ENCODE measurements around the gene ARRDC1. TPM values are rescaled to one million over a fixed set of nuclear protein-coding genes. Genes with fewer than 3 reads are reported as not detected.
"Not testable (repeated sequence)": the region's sequence is repeated elsewhere in the genome, so short reads cannot be mapped to it uniquely, and the experiment has no call there.

The ARRDC1 gene
- total and polyA plus RNA-seq, 12 donors = 14.1 to 194 (median 35.7) TPM

DNA sequence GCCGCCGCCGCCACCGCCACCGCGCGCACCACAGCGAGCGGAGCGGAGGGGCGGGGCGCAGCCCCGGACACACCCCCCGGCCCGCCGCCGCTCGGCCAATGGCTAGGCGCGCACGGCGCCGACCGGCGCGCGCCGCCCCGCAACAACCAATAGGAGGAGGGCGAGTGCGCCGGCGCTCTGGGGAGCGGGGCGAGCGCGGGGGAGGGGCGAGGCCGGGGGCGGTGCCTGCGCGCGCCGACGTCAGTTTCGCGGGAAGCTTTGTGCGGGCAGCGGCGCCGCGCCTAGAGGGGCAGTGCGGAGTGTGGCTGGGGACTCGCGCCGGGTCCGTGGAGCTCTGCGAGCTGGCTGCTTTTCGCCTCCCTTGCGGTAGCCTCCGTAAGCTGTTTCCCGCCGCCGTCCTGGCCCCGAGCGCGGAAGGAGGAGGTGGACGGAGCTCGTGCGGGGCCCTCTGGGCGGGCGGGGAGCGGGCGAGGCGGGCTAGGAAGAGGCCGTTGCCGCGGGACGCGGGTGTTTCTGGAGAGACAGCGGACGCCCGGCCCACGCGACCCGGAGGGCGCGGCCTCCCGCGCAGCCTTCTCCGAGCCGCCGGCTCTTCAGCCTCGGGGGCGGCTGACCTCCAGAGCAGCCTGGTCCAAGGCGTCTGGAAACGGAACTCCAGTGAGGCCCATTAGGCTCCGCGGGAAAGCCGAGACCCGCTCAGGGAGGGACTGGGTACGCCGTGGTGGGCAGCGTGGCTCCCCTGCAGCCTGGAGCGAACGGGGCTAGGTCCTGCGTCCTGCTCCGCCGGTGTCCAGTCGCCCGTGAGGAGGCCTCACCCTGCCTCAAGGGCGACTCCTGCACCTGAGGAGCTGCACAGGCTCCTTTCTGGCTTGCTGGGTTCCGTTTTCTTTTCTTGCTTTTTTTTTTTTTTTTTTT, 14.8 kb upstream of the ARRDC1 start, which contains the start of gene ZMYND19:
ZMYND19 (minus strand) TSS at position 44 of the 915 bp plus-strand sequence. CDS start 249 bp downstream, outside the sequence.
- Histone ChIP-seq H3K36me3 (replicated peaks in 1 of 2) (peaks cover 0 to 20% of the 10 kb centered on the region in 2 donors), H3K27ac (peak within 1 kb of the TSS in 3 of 5 donors; percentile 15 to 83 (median 47)), H3K9me3 (replicated peaks in 1 of 3) (no peaks in the 10 kb centered on the region), H3K4me3 (peak within 1 kb of the TSS; percentile 42 to 93 (median 66)), H3K4me1 (replicated peaks in 1 of 2) (peaks cover 7 to 16% of the 10 kb centered on the region in 2 donors), H3K27me3 (no peaks in the 10 kb centered on the region)
- intact Hi-C loops (cut with DNase I) = no loop called here
- TF ChIP-seq, protein P1, sequence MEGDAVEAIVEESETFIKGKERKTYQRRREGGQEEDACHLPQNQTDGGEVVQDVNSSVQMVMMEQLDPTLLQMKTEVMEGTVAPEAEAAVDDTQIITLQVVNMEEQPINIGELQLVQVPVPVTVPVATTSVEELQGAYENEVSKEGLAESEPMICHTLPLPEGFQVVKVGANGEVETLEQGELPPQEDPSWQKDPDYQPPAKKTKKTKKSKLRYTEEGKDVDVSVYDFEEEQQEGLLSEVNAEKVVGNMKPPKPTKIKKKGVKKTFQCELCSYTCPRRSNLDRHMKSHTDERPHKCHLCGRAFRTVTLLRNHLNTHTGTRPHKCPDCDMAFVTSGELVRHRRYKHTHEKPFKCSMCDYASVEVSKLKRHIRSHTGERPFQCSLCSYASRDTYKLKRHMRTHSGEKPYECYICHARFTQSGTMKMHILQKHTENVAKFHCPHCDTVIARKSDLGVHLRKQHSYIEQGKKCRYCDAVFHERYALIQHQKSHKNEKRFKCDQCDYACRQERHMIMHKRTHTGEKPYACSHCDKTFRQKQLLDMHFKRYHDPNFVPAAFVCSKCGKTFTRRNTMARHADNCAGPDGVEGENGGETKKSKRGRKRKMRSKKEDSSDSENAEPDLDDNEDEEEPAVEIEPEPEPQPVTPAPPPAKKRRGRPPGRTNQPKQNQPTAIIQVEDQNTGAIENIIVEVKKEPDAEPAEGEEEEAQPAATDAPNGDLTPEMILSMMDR (IDR thresholded peaks at IDR 0.05) = no peak
- peak in 1 of 2 donors; percentile 43 for TF ChIP-seq POLR2A (IDR thresholded peaks at IDR 0.05)
- DNase-seq = peak; percentile 88 to 93 (median 90)
- 1 to 7% (median 2%) methylated on average over 9 to 111 of the region's 113 CpGs for WGBS, 4 donors

DNA sequence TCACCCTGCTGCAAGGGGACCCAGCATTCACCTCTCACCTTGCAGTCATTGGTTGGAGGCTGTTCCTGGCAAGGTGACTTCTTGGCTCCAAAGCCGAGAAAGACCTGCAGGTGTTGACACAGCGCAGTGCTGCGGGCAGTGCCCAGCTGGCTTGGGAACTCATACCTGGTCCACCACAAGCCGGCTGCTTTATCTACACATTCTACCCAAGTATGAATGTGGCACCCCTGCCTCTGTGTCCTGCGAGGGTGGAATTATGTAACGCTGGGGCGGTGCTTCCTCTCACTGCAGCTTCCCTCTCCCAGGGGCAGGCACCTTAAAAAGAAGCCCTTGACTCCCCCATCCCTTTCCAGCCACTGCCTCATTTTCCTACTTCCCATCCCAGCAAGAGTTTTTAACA, 12.7 kb upstream of the ARRDC1 start:
- H3K4me1 ChIP-seq (replicated peaks in 1 of 2) = peaks cover 7 to 16% of the 10 kb centered on the region in 2 donors
- H3K36me3 ChIP-seq (replicated peaks in 1 of 2) = peaks cover 0 to 3% of the 10 kb centered on the region in 2 donors
- no peak overlapping the region for H3K4me3 ChIP-seq
- H3K27ac ChIP-seq = no peak overlapping the region
- H3K9me3 ChIP-seq (replicated peaks in 1 of 3) = no peaks in the 10 kb centered on the region
- intact Hi-C loops (cut with DNase I) = no loop called here
- DNase-seq = no peak
- no peak for TF ChIP-seq POLR2A (IDR thresholded peaks at IDR 0.05)
- WGBS, 4 donors = 63 to 90% (median 83%) methylated on average over 3 to 7 of the region's 7 CpGs
- no peaks in the 10 kb centered on the region for H3K27me3 ChIP-seq

DNA sequence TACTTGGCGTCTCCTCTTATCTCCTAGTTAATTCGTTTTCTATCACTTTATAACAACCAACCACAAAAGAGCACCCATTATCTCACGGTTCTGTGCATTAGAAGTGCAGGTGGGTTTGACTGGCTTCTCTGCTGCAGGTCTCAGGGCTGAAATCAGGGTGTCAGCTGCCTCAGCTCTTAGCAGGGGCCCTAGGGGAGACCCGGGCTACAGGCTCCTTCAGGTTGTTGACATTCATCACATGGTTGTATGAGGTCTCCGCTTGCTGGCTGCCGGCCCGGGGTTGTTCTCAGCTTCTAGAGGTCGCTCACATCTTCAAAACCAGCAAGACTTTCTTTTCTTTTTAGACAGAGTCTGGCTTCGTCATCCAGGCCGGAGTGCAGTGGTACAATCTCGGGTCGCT, 12.3 kb upstream of the ARRDC1 start:
- peaks cover 7 to 16% of the 10 kb centered on the region in 2 donors for H3K4me1 ChIP-seq (replicated peaks in 1 of 2)
- H3K4me3 ChIP-seq = no peak overlapping the region
- WGBS, 4 donors = 79 to 85% (median 82%) methylated on average over 12 of the region's 12 CpGs
- H3K27ac ChIP-seq = no peak overlapping the region
- no peaks in the 10 kb centered on the region for H3K27me3 ChIP-seq
- TF ChIP-seq, protein P1 (IDR thresholded peaks at IDR 0.05) = no peak
- no peak for TF ChIP-seq POLR2A (IDR thresholded peaks at IDR 0.05)
- DNase-seq = no peak
- intact Hi-C loops (cut with DNase I) = no loop called here
- no peaks in the 10 kb centered on the region for H3K36me3 ChIP-seq (replicated peaks in 1 of 2)
- H3K9me3 ChIP-seq (replicated peaks in 1 of 3) = no peaks in the 10 kb centered on the region

DNA sequence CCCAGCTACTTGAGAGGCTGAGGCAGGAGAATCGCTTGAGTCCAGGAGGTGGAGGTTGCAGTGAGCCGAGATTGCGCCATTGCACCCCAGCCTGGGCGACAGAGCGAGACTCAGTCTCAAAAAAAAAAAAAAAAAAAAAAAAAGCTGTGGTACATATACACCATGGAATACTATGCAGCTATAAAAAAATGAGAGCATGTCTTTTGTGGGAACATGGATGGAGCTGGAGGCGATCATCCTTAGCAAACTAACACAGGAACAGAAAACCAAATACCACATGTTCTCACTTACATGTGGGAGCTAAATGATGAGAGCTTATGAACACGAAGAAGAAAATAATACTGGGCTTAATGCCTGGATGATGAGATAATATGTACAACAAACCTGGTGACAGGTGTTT, 8.9 kb upstream of the ARRDC1 start:
- DNase-seq; H3K27me3 ChIP-seq; H3K36me3 ChIP-seq (replicated peaks in 1 of 2); H3K9me3 ChIP-seq (replicated peaks in 1 of 3); H3K27ac ChIP-seq; H3K4me1 ChIP-seq (replicated peaks in 1 of 2); intact Hi-C loops (cut with DNase I); H3K4me3 ChIP-seq: not testable (repeated sequence)
- WGBS, 4 donors = 90 to 97% (median 92%) methylated on average over 6 to 7 of the region's 7 CpGs

DNA sequence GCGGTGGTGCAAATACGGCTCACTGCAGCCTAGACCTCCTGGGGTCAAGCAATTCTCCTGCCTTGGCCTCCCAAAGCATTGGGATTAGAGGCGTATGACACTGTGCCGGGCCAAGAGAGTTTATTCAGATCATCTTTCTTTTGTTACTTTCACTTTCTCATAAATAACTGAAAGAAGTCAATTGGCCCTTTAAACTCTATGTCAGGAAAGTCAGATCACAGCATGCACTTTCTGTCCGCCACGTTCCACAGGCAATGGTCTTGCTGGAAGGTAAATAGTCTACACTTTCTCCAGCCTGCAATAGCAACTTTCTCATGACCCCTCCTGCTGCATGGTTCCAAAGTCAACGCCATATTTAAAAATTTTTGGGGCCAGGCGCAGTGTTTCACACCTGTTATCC, 6.5 kb upstream of the ARRDC1 start:
- no peak for DNase-seq
- no peak overlapping the region for H3K4me3 ChIP-seq
- TF ChIP-seq, protein P1 (IDR thresholded peaks at IDR 0.05) = no peak
- no peak for TF ChIP-seq POLR2A (IDR thresholded peaks at IDR 0.05)
- H3K4me1 ChIP-seq (replicated peaks in 1 of 2) = no peaks in the 10 kb centered on the region
- H3K9me3 ChIP-seq (replicated peaks in 1 of 3) = no peaks in the 10 kb centered on the region
- no peaks in the 10 kb centered on the region for H3K36me3 ChIP-seq (replicated peaks in 1 of 2)
- no peak overlapping the region for H3K27ac ChIP-seq
- intact Hi-C loops (cut with DNase I) = no loop called here
- H3K27me3 ChIP-seq = no peaks in the 10 kb centered on the region
- 79 to 87% (median 85%) methylated on average over 8 of the region's 8 CpGs for WGBS, 4 donors
